ENCODE measurements around the gene KIAA1328. TPM values are rescaled to one million over a fixed set of nuclear protein-coding genes. Genes with fewer than 3 reads are reported as not detected.

Gene KIAA1328
- 5.8 and 6.0 TPM in 2 replicates for total RNA-seq

DNA sequence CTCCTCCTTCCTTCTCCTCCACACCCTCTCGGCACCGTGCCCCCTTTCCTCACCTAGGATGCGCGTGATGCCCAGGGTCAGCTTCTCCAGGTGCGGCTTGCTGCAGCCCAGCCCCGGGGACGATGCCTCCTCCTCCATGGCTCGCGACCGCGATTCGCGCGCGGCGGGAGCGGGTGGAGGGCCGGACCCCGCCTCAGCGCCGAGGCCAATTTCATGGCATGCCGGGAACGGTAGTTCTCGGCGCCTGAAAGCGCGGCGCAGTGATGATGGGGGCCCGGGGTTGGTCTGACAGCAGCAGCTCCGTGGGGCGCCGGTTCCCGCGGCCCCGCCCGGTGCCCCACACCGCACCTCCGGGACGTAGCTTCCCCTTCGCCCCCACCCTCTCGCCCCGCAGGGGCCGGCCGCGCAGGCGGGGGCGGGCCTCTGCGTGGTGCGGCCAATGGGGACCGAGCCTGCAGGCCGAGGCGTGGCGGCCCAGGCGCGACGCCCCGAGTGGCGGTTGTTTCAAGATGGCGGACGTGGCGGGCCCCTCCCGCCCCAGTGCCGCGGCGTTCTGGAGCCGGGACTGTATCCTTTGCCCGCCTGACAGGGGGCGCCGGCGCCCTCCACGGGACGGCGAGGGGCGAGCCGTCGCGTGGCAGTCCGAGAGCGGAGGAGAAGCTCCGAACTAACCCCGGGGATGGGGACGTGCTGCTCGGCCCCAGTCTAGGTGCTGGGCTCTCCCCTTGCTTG lies at the start of gene KIAA1328, which contains the start of gene TPGS2:
TSS of gene KIAA1328 (plus strand) at position 498 of the 732 bp plus-strand sequence. CDS start at position 510, 12 bp downstream.
TSS of gene TPGS2 (minus strand) at position 373 of the 732 bp plus-strand sequence. CDS start at position 138, 235 bp downstream.
- Histone ChIP-seq H3K36me3 (ENCODE audit: control insufficient read depth, insufficient read depth, low read length) (no peaks in the 10 kb centered on the region), H3K4me3 (ENCODE audit: low read depth, low read length) (peak within 1 kb of the TSS; percentile 100), H3K27me3 (ENCODE audit: control insufficient read depth, insufficient read depth, low read length) (no peaks in the 10 kb centered on the region)
- TF ChIP-seq, protein P1, sequence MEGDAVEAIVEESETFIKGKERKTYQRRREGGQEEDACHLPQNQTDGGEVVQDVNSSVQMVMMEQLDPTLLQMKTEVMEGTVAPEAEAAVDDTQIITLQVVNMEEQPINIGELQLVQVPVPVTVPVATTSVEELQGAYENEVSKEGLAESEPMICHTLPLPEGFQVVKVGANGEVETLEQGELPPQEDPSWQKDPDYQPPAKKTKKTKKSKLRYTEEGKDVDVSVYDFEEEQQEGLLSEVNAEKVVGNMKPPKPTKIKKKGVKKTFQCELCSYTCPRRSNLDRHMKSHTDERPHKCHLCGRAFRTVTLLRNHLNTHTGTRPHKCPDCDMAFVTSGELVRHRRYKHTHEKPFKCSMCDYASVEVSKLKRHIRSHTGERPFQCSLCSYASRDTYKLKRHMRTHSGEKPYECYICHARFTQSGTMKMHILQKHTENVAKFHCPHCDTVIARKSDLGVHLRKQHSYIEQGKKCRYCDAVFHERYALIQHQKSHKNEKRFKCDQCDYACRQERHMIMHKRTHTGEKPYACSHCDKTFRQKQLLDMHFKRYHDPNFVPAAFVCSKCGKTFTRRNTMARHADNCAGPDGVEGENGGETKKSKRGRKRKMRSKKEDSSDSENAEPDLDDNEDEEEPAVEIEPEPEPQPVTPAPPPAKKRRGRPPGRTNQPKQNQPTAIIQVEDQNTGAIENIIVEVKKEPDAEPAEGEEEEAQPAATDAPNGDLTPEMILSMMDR (IDR thresholded peaks at IDR 0.05; ENCODE audit: insufficient read depth, low read length, poor library complexity, severe bottlenecking), result peak; percentile 42
- DNase-seq (ENCODE audit: low read depth), result no peak

DNA sequence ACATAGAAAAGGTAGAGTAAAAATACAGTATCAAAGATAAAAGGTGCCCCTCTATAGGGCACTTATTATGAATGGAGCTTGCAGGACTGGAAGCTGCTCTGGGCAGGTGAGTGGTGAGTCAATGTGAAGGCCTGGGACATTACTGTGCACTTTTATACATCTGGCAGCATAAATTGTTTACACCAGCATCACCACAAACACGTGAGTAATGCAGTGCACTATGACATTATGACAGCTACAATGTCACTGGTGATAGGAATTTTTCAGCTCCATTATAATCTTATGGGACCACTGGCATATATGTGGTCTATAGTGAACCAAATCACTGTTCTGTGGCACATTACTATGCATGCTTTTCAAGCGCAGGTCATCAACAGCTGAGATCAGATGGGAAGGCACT lies 48.2 kb upstream of the KIAA1328 start:
- DNase-seq (ENCODE audit: low read depth), result no peak
- H3K27me3 ChIP-seq (ENCODE audit: control insufficient read depth, insufficient read depth, low read length), result no peaks in the 10 kb centered on the region
- H3K36me3 ChIP-seq (ENCODE audit: control insufficient read depth, insufficient read depth, low read length), result peaks cover 2% of the 10 kb centered on the region
- H3K4me3 ChIP-seq (ENCODE audit: low read depth, low read length), result no peak overlapping the region
- TF ChIP-seq, protein P1 (IDR thresholded peaks at IDR 0.05; ENCODE audit: insufficient read depth, low read length, poor library complexity, severe bottlenecking), result no peak

DNA sequence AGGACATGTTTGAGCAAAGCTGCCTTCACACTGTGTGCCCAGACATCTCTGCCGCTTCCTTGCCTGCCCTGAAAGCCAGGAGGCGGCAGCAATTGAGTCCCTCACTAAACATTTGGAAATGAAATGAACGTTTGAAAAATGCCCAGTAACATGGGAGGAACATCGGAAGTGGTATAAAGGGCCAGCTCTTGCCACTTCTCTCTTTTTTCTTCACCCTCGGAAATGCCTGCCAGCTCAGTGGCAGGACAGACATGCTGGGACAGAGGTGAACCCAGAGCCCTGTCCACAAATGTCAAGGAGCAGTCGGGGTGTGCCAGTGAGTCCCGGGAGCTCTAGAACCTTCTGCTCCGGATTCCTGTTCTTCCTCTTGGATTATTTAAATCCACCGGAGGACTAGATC lies 46.2 kb upstream of the KIAA1328 start:
- TF ChIP-seq, protein P1 (IDR thresholded peaks at IDR 0.05; ENCODE audit: insufficient read depth, low read length, poor library complexity, severe bottlenecking), result no peak
- no peak for DNase-seq (ENCODE audit: low read depth)
- H3K4me3 ChIP-seq (ENCODE audit: low read depth, low read length), result no peak overlapping the region
- H3K36me3 ChIP-seq (ENCODE audit: control insufficient read depth, insufficient read depth, low read length), result peaks cover 2% of the 10 kb centered on the region
- H3K27me3 ChIP-seq (ENCODE audit: control insufficient read depth, insufficient read depth, low read length), result no peaks in the 10 kb centered on the region

DNA sequence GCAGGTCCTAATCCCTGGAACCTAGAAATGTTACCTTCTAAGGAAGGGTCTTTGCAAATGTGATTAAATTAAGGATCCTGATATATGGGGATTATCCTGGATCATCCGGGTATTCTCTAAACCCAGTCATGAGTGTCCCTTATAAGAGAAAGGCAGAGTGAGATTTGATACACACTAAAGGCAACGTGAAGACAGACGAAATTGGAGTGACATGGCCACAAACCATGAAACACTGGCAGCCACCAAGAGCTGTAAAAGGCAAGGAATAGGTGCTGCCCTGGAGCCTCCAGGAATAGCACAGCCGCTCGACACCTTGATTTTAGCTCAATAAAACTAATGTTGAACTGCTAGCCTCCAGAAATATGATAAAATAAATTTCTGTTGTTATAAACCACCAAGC lies 45.1 kb upstream of the KIAA1328 start:
- Histone ChIP-seq H3K27me3 (ENCODE audit: control insufficient read depth, insufficient read depth, low read length) (no peaks in the 10 kb centered on the region), H3K36me3 (ENCODE audit: control insufficient read depth, insufficient read depth, low read length) (peaks cover 2% of the 10 kb centered on the region), H3K4me3 (ENCODE audit: low read depth, low read length) (no peak overlapping the region)
- TF ChIP-seq, protein P1 (IDR thresholded peaks at IDR 0.05; ENCODE audit: insufficient read depth, low read length, poor library complexity, severe bottlenecking), result no peak
- no peak for DNase-seq (ENCODE audit: low read depth)

DNA sequence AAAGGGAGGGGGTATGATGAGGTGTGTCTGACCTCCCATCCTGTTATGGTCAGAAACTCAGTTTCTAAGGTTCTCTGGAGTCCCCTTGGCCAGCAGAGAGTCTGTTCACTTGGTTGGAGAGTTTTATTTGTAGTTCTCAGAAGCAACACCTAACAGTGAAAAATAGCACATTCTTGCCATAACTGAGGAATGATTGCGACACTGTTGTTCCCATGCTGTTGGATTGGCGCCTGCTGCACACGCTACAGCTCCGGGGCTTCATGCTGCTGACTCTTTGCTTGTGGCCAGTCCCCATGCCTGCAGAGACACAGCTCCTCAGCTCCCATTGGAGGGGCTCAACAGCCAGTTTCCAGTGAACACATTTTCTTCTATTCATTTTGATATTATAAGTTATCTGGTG lies 42.2 kb upstream of the KIAA1328 start:
- DNase-seq (ENCODE audit: low read depth), result peak; percentile 56
- no peaks in the 10 kb centered on the region for H3K36me3 ChIP-seq (ENCODE audit: control insufficient read depth, insufficient read depth, low read length)
- TF ChIP-seq, protein P1 (IDR thresholded peaks at IDR 0.05; ENCODE audit: insufficient read depth, low read length, poor library complexity, severe bottlenecking), result no peak

More for the DNA sequence above, 42.2 kb upstream of the KIAA1328 start:
- H3K4me3 ChIP-seq (ENCODE audit: low read depth, low read length), result no peak overlapping the region
- no peaks in the 10 kb centered on the region for H3K27me3 ChIP-seq (ENCODE audit: control insufficient read depth, insufficient read depth, low read length)

Data from kidney epithelial cell (primary cell).